Activated CD4-positive, alpha-beta T cell treated with anti-CD3 and anti-CD28 coated beads, Interleukin-2, amount 50 U/mL, for 24 hours (primary cell): ENCODE measurements around the gene MALRD1.
"Not testable (repeated sequence)": the region's sequence is repeated elsewhere in the genome, so short reads cannot be mapped to it uniquely, and the experiment has no call there.

Experiments used
- DNase-seq, 2 donors: peaks; one replicate each; pipeline ENCODE4 v3.0.0-alpha.2; 2020; ENCODE audit warnings: low read depth in 1 of 2, low spot score in 1 of 2

The MALRD1 gene

GRCh38 chr10:19488592-19489280 lies 440.1 kb downstream of the MALRD1 start:
- no peak for DNase-seq

DNA sequence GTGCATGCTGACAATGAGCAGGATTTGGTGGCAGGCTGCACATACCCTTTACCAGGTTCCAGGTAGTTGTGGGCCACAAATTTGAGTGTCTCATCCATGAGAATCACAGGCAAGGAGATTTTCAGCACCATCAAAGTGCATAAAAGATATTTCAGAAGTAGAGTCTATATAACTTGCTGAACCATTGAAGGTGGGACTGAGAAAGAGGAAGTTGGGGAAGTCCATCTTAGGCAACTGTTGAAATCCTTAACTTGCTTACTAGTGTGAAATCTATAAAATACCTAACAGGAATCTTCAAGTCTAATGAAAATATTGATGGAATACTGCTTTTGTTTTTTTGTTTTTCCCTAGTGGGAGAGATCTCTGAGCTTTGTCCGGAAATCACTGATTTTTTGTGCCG lies 442.6 kb downstream of the MALRD1 start:
- no peak for DNase-seq

- no peak for DNase-seq
These were observed 445.3 kb downstream of the MALRD1 start for GRCh38 chr10:19493917-19494316.

- DNase-seq, result no peak
These were observed 448.4 kb downstream of the MALRD1 start for GRCh38 chr10:19497026-19497425.

DNA sequence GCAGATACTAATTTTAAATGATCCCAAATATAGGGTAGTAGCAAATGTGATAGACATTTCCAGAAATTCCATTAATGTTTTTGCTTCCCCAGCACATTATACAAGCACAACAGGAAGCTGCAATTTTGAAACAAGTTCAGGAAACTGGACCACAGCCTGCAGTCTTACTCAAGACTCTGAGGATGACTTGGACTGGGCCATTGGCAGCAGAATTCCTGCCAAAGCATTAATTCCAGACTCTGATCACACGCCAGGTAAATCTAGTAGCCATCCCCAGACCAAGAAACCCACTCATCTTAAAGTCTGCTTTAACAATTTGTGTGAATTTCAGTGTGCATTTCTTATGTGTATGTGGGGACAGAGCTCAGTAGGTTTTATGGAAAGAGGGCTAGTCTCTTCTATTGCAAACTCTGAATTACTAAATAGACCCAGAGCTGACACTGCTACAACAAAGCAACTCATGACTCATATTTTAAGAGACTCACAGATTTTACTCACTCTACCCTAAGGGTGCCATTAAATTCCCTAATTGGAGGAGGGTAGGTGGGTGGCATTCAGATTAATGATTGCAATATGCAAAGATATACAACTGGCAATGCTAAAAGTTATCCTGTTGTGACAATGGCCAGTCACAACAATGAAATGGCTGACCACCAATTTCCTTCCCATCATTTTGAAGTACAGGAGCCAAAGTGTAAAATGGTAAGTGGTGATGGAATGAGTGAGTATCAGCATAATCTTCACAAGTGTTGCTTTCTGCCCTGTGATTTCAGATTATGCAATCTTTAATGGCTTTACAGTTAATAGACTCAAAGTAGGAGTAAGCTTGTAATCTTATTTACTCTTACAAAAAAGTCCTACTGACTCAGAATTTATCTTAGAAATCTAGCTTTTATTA lies 450.0 kb downstream of the MALRD1 start:
- DNase-seq, result no peak

GRCh38 chr10:19499291-19499770 lies 450.7 kb downstream of the MALRD1 start:
- no peak for DNase-seq

- DNase-seq, result no peak
These were observed 452.4 kb downstream of the MALRD1 start for GRCh38 chr10:19500959-19501358.

GRCh38 chr10:19505320-19506312 lies 457.0 kb downstream of the MALRD1 start:
- DNase-seq, result no peak

GRCh38 chr10:19510005-19510732 lies 461.6 kb downstream of the MALRD1 start:
- DNase-seq, result not testable (repeated sequence)

GRCh38 chr10:19518109-19518508 lies 469.5 kb downstream of the MALRD1 start:
- DNase-seq, result no peak

GRCh38 chr10:19518632-19519031 lies 470.0 kb downstream of the MALRD1 start:
- DNase-seq, result no peak

GRCh38 chr10:19531324-19531723 lies 482.7 kb downstream of the MALRD1 start:
- DNase-seq, result no peak

- no peak for DNase-seq
These were observed 483.8 kb downstream of the MALRD1 start for GRCh38 chr10:19532411-19532810.

- no peak for DNase-seq
These were observed 492.7 kb downstream of the MALRD1 start for GRCh38 chr10:19541299-19541698.

- DNase-seq, result no peak
These were observed 497.6 kb downstream of the MALRD1 start for GRCh38 chr10:19546224-19546623.

- no peak for DNase-seq
These were observed 500.9 kb downstream of the MALRD1 start for GRCh38 chr10:19549503-19549902.

GRCh38 chr10:19556666-19557065 lies 508.1 kb downstream of the MALRD1 start:
- DNase-seq, result no peak

GRCh38 chr10:19561181-19561580 lies 512.6 kb downstream of the MALRD1 start:
- DNase-seq, result no peak

DNA sequence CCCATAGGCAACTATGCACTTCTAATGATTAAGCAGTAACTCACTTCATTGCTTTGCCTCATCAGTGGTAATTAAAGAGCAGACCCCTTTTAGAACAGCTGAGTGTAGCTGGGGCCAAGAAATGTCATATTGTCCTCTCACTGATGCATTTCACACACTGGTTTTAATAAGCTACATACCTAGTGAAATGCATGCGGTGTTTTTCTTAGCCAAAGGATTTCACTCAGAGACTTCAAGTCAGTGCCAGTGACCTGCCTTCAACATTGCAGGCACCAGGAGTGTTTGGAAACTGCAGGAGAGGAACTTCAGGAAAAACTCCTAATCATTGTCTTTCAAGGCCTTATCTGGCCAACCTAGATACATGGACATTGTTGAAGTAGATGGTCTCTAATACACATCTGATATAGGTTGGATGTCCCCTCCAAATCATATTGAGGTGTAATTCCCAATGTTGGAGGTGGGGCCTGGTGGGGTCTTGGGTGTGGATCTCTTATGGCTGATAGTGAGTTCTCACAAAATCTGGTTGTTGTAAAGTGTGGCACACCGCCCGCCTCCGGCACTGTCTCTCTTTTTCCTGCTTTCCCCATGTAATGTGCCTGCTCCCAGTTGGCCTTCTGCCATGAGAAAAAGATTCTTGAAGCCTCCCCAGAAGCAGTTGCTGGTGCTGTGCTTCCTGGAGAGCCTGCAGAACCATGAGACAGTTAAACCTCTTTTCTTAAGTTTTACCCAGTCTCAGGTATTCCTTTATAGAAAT lies 515.0 kb downstream of the MALRD1 start:
- DNase-seq, result no peak

DNA sequence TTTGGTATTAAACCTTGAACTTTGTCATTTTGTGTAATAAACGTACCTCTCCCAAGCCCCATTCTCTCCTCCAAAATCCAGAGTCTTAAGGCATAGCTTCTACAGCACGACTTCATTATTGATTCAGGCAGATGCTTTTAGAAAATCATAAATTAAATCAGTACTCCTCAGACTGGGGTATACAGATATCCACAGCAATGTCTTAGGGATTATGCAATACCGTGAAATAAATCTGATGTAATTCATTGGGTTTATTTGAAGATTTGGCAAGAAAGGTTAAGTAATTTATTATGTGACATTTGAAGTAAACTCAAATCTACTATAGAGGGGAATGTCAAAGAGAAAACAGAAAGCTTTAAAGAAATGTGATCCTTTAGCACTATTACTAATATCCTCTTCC lies 521.5 kb downstream of the MALRD1 start:
- no peak for DNase-seq
